HG03280 (cell line): ENCODE data around the gene MAML2.

Source experiments
- ATAC-seq: cut with Tn5 transposase; IDR thresholded peaks from one replicate; pipeline ENCODE4 v1.9.1; 2021; ENCODE audit warnings: mild to moderate bottlenecking, moderate library complexity; ENCODE audit not compliant: unreplicated experiment

MAML2 gene

GRCh38 chr11:96342961-96343711, at the start of gene MAML2:
MAML2 (minus strand) TSS chr11:96343195; CDS start chr11:96341895, 1,300 bp downstream.
- peak; percentile 85 for ATAC-seq

DNA sequence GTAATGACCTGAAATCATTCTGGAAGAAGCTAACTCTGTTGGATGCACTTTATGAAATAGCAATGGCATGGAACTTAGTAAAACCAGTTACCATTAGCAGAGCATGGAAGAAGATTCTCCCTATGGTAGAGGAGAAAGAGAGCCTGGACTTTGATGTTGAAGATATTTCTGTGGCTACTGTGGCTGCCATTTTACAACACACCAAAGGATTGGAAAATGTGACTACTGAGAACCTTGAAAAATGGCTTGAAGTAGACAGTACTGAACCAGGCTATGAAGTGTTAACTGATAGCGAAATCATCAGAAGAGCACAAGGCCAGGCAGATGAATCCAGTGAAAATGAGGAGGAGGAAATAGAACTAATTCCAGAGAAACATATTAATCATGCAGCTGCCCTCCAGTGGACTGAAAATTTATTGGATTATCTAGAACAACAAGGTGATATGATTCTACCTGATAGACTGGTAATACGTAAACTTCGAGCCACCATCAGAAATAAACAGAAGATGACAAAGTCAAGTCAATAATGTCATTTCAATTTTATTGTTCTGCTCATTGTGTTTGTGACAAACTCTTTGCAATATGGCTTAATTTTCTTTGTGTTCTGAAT, 48.8 kb upstream of the MAML2 start:
- ATAC-seq, result no peak

GRCh38 chr11:96390488-96390792, 47.4 kb upstream of the MAML2 start:
- ATAC-seq, result no peak

- peak; percentile 97 for ATAC-seq
Observed at GRCh38 chr11:96389720-96390487, 46.9 kb upstream of the MAML2 start, which contains the start of the genes CCDC82 and JRKL. CCDC82 (minus strand) TSS chr11:96389912; CDS start chr11:96384747, 5,165 bp downstream. JRKL (plus strand) TSS chr11:96390013; CDS start chr11:96390650, 637 bp downstream.

DNA sequence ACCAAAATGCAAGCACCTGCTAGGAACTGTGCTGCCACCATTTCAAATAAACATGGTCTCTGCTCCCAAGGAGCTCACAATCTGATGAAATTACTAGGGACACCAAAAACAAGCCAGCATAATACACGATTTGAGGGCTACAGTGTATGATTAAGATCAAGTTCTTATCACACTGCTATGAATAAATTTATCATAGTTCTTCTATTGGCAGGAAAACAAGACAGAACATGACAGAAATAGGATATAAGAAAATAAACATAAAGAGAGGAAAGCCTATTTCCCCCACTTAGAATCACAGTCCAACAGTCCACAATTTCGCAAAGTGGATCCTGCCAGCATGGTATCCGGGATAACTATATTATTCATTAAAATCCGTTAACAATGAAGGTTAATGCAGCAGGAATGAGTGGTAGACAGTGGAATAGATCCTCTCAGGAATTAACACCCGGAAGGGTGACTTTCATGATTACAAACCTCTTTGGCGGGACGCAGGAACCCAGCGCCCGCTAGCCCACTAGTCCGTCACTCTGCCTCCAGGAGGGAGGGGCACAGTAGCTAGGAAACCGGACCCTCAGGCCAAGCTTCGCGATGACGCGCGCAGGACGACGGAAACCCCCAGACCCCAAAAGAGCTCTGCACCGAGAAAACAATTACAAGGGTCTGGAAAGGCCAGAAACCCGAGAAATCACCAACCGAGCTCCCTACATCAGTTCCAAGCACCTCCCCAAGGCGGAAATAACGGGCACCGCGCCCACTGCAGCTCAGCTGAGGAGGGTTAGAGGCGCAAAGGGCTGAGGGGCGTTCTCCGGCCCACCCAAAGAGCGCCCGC, 46.1 kb upstream of the MAML2 start:
- peak; percentile 51 for ATAC-seq

GRCh38 chr11:96385187-96385586, 42.2 kb upstream of the MAML2 start:
- no peak for ATAC-seq

- ATAC-seq, result no peak
Observed at GRCh38 chr11:96384156-96384555, 41.2 kb upstream of the MAML2 start.

DNA sequence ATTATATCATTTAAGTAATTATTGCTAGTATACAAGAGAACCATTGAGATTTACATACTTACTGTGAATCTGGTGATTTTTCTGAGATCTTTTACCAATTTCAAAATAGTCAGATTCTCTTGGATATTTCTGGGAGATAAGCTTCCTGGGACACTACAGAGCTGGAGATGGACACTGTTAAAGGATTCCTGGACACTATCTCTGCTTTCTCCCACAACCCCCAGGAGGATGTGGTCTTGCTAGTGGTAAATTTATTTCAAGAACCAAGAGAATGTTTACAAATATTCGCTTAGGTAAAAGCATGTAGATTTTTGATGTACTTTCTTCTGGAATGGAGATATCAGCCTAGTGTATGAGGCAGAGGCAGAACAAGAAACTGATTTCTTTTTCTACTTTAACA, 33.8 kb upstream of the MAML2 start:
- no peak for ATAC-seq

GRCh38 chr11:96373826-96374225, 30.8 kb upstream of the MAML2 start:
- ATAC-seq, result no peak

- no peak for ATAC-seq
Observed at GRCh38 chr11:96367342-96367741, 24.3 kb upstream of the MAML2 start.

GRCh38 chr11:96366024-96366423, 23.0 kb upstream of the MAML2 start:
- ATAC-seq, result no peak

GRCh38 chr11:96365493-96365892, 22.5 kb upstream of the MAML2 start:
- no peak for ATAC-seq

GRCh38 chr11:96361778-96362177, 18.8 kb upstream of the MAML2 start:
- ATAC-seq, result no peak

GRCh38 chr11:96358321-96358720, 15.3 kb upstream of the MAML2 start:
- ATAC-seq, result no peak

DNA sequence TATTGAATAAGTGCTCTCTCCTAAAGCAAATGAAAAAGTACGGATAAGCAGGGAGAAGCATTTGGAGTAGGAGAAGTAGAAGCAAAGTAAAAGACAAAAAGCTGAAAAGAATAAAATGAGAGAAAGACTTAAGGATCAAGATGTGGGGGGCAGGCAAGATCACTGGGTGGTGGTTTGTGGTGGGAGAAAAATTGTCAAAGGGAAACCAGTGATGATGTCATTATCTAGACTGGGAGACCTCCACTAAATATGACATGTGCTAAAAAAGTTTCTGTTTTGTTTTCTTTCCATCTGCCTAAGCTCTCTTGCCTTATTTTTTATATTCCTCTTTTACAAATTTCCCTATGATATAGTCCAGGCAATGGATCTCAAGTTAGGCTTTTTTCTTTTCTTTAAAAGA, 14.8 kb upstream of the MAML2 start:
- no peak for ATAC-seq

DNA sequence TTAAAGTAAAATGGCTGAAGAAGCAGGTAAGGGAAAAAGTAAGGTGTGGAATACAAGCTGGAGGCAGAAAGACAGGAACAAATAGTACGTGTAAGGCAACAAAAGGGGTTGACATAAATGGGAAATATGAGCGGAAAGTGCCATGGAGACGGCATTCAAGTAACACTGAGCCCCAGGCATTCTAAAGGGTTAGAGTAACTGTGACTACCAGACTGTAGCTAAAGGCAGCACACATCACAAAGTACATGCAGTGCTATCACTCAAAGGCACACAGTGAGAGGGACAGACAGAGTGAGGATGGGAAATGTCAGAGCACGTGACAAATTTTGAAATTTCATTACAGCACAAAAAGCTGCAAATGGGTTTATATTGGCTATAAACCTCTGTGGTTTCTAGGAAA, 13.9 kb upstream of the MAML2 start:
- no peak for ATAC-seq

DNA sequence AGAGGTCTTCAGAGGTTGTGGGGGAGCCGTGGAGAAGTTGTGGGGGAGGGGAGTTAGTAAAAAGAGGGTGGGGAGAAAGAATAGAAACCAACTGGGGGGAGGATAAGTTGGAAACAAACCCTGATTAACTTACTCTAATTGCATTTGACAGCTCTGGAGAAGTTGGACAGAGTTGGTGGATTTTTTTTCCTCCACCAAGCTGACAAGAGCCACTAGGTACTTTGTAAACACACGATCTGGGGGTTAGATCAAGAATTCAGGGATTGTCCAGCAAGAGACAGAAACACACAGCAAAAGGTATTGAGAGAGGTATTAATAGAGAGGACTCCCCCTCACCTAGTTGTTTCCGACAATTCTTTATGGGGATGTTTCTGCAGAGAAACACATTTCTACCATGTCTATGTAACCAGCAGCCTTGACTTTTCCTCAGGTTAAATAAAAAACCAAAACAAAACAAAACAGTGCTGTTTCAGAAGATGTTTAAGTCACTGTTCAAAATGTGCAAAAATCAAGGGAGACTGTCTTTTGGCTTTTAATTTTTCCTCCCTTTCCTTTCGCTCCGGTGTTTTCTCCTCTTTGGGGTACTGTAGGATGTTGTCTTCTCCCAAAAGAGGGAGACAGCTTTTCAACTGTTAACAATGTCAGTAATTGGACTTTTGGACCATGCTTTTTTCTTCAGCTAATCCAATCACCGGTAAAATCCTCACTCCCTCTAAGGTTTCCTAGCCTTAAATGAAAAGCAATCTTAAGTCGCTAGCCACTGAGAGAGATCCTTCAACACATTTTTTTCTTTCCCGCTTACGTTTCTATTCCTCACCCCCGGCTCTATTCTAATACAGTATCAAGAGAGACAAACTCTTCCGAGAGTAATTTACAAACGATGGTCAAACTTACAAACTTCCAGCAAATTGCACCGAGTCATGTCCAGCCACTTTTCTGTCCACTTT, 708 bp downstream of the MAML2 start:
- ATAC-seq, result no peak

DNA sequence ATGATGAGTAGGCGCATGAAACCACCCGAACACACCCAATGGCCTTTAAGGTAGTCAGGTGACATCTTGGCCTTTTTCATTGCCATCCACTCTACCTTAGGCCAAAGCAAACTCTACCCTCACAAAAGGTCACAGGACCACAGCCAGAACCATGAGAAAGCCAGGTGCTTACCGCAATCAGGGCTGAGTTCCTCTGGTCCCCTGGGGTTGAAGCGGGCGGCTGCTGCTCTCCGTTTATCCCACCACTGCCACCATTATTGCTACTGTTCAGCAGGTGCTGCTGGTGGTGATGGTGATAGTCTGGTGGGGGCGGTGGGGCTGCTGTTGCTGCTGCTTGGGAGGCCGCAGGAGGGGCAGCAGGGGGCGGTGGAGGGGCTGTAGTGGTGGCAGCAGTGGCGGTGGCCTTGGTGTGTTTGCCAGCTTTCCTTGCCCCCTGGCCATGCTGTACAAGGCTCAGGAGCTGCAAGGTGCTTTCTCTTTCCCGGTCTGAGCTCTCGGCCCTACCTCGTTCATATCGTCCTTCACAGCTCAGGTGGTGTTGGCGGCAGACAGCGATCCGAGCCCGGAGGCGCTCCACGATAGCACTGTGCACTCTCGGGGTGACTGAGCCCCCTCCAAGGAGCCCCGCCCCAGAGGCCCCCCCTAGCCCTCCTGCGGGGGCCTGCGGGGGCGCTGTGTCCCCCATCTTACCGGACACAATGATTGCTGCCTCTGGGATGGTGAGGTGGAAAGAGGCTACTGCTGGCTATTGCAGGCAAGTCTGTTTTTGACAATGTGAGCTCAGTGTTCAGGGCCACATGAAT, 1.6 kb downstream of the MAML2 start:
- peak; percentile 37 for ATAC-seq

DNA sequence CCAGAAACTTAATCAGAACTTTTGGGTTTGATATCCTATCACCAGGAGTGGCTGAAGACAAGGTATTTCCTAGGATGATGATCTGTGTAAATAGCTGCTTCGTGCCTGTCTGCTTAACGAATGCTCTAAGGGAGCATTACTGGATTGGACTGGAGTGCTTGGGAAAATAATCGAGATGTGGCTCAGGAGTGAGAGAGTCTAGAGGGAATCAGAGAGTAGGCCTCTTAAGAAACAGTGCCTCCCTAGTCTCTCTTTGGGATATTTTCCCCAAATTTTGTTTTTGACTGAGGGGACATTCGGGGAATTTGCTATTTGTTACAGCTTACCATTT, 2.5 kb downstream of the MAML2 start:
- ATAC-seq, result no peak
